PFSK-1 (cell line): ENCODE measurements around the gene HOXA3.

Experiments used
- FOXP2 ChIP-seq: optimal IDR thresholded peaks from 2 replicates; pipeline ENCODE3; 2011; ENCODE audit warnings: borderline replicate concordance, control low read depth, inconsistent platforms; ENCODE audit not compliant: insufficient read depth; ENCODE audit errors: extremely low read length, extremely low read depth
- POLR2AphosphoS5 ChIP-seq: IDR thresholded peaks from 2 replicates; pipeline ENCODE4 v1.6.1; 2012; ENCODE audit warnings: low read depth, mild to moderate bottlenecking, control low read depth, low read length, moderate library complexity
- REST ChIP-seq, 2 experiments: IDR thresholded peaks; 2 replicates each; pipeline versions ENCODE4 v1.6.1 to v1.8.0; 2011 to 2012; ENCODE audit warnings: low read depth in 2 of 2, low read length in 2 of 2, control low read depth in 1 of 2, inconsistent platforms in 1 of 2, mild to moderate bottlenecking in 1 of 2, moderate library complexity in 1 of 2; ENCODE audit not compliant: insufficient read depth in 1 of 2
- SIN3A ChIP-seq: IDR thresholded peaks from 2 replicates; pipeline ENCODE4 v1.6.1; 2012; ENCODE audit warnings: mild to moderate bottlenecking, low read length, moderate library complexity, borderline replicate concordance; ENCODE audit not compliant: insufficient read depth
- TAF1 ChIP-seq: IDR thresholded peaks from 2 replicates; pipeline ENCODE4 v1.6.1; 2012; ENCODE audit warnings: low read length, control low read depth, borderline replicate concordance; ENCODE audit not compliant: insufficient read depth

HOXA3 gene

DNA sequence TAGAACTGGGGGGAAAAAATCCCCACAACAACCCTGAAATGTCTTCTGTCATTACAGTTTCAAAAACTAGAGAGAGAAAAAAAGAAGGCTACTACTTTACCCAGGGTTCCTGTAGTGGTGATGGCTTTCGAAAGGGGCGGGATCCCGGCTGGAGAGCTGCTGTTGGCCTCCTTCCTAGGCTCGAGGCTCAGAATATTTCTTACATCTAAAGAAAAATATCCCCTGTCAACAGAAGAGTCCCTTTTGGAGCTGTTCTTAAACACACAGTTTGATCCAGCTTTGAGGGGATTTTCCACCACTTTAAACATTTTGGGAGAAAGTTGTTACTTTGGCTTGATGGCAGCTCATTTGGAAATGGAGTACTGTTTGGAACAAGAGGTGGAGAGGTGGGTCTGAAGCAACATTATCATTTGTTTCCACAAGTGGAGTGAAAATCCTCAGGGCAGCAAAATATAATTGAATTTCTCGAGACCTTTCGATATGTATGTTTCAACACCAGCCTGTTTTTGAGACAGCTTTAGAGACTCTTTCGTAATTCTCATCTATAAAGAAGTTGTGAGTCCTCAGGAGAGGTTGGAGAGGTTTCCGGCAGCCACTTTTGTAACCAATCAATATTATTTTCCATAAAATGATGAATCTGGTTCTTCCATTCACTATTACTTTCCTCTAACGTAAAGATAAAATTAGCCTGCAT lies 42.5 kb upstream of the HOXA3 start:
- TF ChIP-seq POLR2AphosphoS5 (no peak), REST (IDR thresholded peaks at IDR 0.05; ENCODE audit: insufficient read depth in 1 of 2, low read depth in 2 of 2, low read length in 2 of 2) (no peak), FOXP2 (no peak), TAF1 (no peak), SIN3A (no peak)

DNA sequence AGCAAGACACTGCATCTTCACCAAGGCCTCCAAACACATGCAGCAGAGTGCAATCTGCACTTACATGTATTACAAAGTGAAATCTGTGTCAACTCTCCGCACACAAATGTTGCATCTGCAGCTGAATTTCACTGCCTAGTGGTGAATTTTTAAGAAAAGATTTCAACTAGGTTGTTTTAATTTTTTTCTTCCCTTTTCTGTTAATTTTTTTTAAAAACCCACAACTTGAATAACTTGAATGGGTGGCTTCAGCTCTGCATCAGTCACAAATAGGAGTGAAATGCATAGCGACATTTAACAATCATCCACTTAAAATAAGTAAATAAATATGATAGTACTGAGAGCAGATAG lies 41.6 kb upstream of the HOXA3 start:
- TF ChIP-seq FOXP2 (no peak), TAF1 (no peak)

DNA sequence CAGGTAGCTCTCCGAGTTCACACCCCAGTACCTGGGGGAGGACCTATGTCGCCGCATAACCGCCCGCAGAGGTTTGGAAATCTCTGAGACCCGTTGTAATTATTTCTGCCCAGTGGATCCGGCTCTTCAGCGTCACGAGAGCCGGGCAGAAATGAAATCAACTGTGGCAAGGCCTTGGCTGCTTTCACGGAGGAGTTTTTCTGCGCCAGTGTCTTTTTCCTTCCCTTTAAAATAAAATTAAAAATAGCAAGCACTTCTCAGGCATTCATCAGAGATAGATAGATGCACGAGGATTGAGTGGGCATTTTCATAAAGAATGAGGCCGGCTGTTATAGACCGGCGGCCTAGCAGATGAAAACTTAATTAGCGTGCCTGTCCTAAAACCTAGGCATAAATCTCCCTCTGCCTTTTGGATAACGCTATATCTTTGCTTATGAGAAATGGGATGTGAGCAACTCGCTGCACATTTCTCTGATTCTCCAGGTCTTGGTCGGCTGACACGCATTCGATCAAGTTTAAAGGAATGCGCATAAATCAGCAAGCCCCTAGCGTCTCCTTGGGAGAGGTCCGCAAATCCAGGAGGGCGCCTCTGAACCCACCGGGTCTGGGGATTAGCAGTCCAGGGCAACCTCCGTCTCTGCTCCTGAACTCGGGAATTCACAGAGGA lies 41.1 kb upstream of the HOXA3 start:
- TF ChIP-seq TAF1 (no peak), POLR2AphosphoS5 (no peak), FOXP2 (no peak), REST (IDR thresholded peaks at IDR 0.05; ENCODE audit: insufficient read depth in 1 of 2, low read depth in 2 of 2, low read length in 2 of 2) (no peak), SIN3A (no peak)

DNA sequence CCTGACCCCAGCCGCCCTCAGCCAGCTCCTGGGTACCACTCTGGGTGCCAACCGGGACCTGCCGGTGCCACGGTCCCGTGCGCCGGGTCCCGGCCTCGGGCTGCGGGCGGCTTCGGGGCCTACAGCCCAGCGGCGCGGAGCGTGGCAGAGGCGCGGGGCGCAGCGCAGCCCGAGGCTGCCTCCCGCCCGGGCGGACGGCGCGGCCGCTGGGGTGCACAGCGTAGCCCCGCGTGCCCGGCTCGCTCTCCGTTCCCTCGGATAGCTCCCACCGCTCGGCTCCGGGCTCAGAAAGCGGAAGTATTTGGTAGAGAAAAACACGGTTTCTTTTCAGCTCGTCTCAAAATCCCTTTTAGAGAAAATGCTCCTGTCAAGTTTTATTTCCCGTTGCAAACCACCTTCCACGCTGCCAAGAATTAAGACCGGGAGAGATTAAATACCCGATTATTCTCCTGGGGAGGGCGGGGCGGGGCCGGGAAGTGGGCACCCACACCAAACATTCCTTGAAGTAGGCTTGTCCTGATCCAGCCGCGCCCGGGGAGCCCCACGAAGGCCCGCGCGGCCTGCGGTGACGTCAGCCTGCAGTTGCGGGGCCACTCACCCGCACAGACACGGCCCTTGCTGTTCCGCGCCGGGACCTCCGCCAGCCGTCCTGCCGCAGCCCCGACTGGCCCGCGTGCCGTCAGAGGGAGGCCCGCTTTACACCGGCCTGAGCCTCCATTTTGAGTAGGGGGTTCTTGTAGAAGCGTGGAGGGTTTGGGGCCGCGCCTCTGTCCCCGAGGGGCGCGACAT lies 40.4 kb upstream of the HOXA3 start:
- TF ChIP-seq SIN3A: no peak
- TF ChIP-seq FOXP2: no peak
- TF ChIP-seq REST (IDR thresholded peaks at IDR 0.05; ENCODE audit: insufficient read depth in 1 of 2, low read depth in 2 of 2, low read length in 2 of 2): no peak
- no peak for TF ChIP-seq TAF1
- TF ChIP-seq POLR2AphosphoS5: no peak

DNA sequence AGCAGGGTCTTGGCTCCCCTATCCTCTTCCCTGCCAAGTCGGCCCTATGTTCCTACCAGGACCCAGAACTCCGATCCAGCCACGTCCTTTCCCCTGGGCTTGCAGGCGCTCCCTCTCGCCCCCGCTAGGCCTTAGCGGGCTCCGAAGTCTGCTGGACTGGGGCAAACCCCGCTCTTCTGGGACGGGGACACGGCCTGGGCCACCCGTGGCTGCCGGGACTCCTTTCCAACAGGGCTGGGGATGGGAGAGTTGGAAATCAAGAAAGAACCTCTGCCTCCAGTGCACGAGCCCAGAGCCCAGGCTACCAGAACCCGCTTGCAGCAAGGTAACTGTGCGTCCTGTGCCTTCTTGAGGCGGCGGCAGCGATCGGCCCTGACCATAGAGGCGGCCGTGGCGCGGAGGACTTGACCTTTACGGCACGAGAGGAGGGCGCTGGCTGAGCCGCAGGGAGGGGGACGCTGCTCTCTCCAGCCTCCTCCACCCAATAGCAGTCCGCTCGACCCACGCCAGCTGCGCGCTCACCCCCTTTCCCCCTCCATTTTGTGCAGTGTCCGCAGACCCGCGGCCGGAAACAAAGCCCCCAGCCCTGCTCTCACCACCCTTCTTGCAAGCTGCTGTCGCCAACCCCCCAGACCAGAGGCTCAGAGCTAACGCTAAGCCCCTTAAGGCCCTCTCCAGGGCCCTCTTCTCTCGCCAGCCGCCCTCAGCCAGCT lies 39.6 kb upstream of the HOXA3 start:
- TF ChIP-seq FOXP2 (no peak), REST (IDR thresholded peaks at IDR 0.05; ENCODE audit: insufficient read depth in 1 of 2, low read depth in 2 of 2, low read length in 2 of 2) (no peak), SIN3A (no peak), TAF1 (no peak), POLR2AphosphoS5 (no peak)
